ENCODE results near the gene FHIP2A.

The FHIP2A gene

DNA sequence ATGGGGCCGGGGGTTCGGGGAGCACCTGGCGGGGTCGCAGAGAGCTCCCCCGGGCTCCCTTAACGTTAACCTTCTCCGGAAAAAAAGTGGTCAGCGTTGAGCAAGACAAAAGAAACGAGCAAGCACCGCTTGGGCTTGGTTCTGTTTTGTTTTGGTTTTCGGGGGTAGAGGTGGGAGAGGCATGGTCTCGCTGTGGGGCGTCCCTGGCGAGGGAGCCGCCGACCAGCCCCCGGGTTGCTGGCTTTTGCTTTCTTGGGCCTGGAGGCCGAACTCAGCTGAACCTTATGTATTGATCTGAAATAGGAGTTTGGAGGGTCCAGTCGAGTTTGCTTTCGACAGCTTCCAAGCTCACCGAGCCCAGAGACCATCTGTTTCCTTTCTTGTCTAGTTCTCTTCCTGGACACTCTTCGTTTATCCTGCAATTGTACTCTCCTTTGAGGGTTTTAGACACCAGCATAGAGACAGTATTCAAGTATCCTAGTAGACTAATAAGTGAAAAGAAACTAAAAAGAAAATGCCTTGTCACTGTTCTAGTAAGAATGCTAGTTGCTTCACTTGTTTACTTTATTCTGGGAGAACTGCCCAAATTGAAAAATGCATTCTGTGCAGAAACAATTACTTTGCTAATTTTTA is 980 bp downstream of the FHIP2A start:
- H3K27ac ChIP-seq: peak overlapping the region; percentile 79
- H3K27me3 ChIP-seq (ENCODE audit: insufficient read depth, low read depth, severe bottlenecking): no peaks in the 10 kb centered on the region
- peaks cover 3% of the 10 kb centered on the region for H3K36me3 ChIP-seq
- TF ChIP-seq, protein P1, sequence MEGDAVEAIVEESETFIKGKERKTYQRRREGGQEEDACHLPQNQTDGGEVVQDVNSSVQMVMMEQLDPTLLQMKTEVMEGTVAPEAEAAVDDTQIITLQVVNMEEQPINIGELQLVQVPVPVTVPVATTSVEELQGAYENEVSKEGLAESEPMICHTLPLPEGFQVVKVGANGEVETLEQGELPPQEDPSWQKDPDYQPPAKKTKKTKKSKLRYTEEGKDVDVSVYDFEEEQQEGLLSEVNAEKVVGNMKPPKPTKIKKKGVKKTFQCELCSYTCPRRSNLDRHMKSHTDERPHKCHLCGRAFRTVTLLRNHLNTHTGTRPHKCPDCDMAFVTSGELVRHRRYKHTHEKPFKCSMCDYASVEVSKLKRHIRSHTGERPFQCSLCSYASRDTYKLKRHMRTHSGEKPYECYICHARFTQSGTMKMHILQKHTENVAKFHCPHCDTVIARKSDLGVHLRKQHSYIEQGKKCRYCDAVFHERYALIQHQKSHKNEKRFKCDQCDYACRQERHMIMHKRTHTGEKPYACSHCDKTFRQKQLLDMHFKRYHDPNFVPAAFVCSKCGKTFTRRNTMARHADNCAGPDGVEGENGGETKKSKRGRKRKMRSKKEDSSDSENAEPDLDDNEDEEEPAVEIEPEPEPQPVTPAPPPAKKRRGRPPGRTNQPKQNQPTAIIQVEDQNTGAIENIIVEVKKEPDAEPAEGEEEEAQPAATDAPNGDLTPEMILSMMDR (IDR thresholded peaks at IDR 0.05; ENCODE audit: low read depth, low read length): no peak
- peak; percentile 27 for DNase-seq
- H3K9me3 ChIP-seq (ENCODE audit: severe bottlenecking): no peaks in the 10 kb centered on the region
- H3K4me3 ChIP-seq (ENCODE audit: low read depth, low read length): peak overlapping the region; percentile 83

DNA sequence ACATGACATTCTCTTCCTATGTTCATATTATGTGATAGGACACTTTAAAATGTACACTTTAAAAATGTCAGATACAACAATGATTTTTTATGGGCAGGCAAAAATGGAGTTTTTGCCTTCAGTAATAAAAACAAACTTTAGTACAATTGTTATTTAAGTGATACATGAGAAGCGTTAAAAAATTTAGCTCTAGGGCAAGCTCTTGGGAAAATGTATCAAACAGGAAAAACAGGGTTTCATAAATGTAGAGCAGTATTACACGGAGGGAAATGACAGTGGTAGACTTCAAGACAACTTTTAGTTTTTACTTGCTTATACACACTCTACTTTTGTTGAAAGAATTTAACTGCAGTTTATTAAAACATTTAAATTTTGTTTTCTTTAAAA is 1.5 kb downstream of the FHIP2A start:
- TF ChIP-seq, protein P1 (IDR thresholded peaks at IDR 0.05; ENCODE audit: low read depth, low read length): no peak
- H3K36me3 ChIP-seq: peaks cover 3% of the 10 kb centered on the region
- no peak for DNase-seq
- no peaks in the 10 kb centered on the region for H3K9me3 ChIP-seq (ENCODE audit: severe bottlenecking)
- H3K27ac ChIP-seq: peak overlapping the region; percentile 79; the same call in 1 of the 2 replicates
- no peaks in the 10 kb centered on the region for H3K27me3 ChIP-seq (ENCODE audit: insufficient read depth, low read depth, severe bottlenecking)
- peak overlapping the region; percentile 83 for H3K4me3 ChIP-seq (ENCODE audit: low read depth, low read length)

DNA sequence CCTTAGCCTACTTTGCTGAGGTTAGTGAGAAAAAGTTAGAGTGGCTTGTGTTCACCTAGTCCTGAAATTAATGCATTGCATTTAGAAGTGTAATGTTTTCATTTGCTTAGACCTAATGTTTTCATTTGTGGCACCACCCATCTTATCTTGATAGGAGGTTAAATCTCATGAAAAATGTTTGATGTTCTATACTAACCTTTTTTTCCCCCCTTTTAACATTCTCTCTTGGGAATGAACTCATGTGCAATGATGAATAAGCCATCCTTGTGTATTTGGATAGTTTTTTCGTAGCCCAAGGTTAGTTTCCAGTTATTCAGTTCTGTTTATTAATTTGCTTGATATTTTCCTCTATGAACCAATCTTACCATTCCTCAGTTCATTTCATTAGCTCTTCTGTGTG is 2.8 kb downstream of the FHIP2A start:
- TF ChIP-seq, protein P1 (IDR thresholded peaks at IDR 0.05; ENCODE audit: low read depth, low read length): no peak
- Histone ChIP-seq H3K27me3 (ENCODE audit: insufficient read depth, low read depth, severe bottlenecking) (no peaks in the 10 kb centered on the region), H3K9me3 (ENCODE audit: severe bottlenecking) (no peaks in the 10 kb centered on the region), H3K36me3 (peaks cover 3% of the 10 kb centered on the region), H3K27ac (no peak overlapping the region), H3K4me3 (ENCODE audit: low read depth, low read length) (no peak overlapping the region)
- no peak for DNase-seq

DNA sequence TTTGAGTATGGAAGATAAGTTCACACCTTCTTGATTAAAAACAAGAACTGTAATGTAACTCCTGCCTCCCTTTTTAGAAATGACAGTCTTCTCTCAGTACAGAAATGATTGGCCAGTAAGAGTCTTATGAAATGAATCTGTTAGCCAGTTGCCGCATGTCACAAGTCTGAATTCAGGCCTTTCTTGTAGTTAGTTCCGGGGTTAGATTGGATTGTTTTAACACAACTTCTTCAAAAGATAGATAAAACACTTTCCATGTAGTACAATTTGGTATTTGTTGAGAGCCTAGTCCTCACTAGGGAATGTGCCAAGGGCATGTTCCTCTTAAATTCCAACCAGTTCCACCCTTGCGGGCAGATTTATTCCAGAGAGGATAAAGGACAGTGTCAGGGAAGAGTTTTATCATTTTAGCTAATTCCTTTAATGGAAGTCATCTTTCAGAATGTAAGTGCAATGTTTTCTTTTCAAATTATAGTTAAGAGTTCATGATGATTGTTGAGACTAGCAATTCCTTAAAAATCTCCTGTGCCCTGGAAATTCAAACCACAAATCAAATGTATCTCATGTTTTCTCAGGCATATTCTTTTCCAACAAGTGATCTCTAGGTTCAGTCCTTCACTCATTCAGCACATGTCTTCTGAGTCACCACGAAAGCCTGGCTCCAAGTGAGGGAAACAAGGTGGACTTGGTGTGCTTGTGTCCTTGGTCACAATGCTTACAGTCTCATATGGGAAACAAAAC is 4.1 kb downstream of the FHIP2A start:
- H3K27me3 ChIP-seq (ENCODE audit: insufficient read depth, low read depth, severe bottlenecking): no peaks in the 10 kb centered on the region
- peaks cover 4% of the 10 kb centered on the region for H3K36me3 ChIP-seq
- no peaks in the 10 kb centered on the region for H3K9me3 ChIP-seq (ENCODE audit: severe bottlenecking)
- DNase-seq: no peak
- H3K4me3 ChIP-seq (ENCODE audit: low read depth, low read length): no peak overlapping the region
- H3K27ac ChIP-seq: no peak overlapping the region
- TF ChIP-seq, protein P1 (IDR thresholded peaks at IDR 0.05; ENCODE audit: low read depth, low read length): no peak

DNA sequence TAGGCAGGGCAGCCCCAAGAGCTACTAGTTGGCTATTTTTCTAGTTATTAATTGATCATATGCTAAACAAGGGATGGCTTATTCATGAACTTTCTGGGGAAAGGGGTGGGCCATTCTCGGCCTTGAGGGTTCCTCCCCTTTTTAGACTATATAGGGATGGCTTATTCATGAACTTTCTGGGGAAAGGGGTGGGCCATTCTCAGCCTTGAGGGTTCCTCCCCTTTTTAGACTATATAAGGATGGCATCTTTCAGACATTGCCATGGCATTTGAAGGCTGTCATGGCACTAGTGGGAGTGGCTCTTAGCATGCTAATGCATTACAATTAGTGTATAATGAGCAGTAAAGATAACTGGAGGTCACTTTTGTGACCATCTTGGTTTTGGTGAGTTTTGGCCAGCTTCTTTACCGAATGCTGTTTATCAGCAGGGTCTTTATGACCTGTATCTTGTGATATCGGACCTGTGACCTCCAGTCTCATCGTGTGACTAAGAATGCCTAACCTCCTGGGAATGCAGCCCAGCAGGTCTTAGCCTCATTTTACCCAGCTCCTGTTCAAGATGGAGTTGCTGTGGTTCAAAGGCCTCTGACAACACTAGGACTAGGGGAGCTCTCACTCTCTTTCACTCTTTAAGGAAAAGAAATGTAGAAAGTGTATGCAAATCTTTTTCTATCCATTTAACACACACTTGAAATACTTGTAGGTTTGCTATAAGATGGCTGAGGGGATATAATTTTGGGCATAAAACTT is 7.8 kb downstream of the FHIP2A start:
- no peaks in the 10 kb centered on the region for H3K9me3 ChIP-seq (ENCODE audit: severe bottlenecking)
- no peak for DNase-seq
- no peak overlapping the region for H3K4me3 ChIP-seq (ENCODE audit: low read depth, low read length)
- peaks cover 19% of the 10 kb centered on the region for H3K36me3 ChIP-seq
- TF ChIP-seq, protein P1 (IDR thresholded peaks at IDR 0.05; ENCODE audit: low read depth, low read length): no peak
- H3K27me3 ChIP-seq (ENCODE audit: insufficient read depth, low read depth, severe bottlenecking): no peaks in the 10 kb centered on the region
- no peak overlapping the region for H3K27ac ChIP-seq
